Effector CD8-positive, alpha-beta T cell (primary cell): ENCODE results near the gene SYNM.

Source experiments
- DNase-seq: peaks from one replicate; lab custom pipeline; 2025; lab: John Stamatoyannopoulos, UW

Gene SYNM

DNA sequence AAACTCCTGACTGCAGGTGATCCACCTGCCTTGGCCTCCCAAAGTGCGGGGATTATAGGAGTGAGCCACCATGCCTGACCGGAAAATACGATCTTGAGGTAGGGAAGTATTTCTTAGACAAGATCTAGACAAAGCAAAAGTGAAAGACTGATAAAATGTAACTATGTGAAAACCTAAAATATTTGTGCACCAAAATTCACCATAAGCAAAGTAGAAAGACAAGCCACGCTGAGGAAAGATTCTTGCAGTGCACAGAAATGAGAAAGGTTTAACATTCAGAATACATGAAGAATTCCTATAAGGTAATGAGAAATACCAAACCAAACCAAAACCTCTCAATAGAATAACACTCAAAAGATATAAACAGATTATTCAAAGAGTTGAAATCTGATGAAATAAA is 35.7 kb downstream of the SYNM start:
- no peak for DNase-seq

DNA sequence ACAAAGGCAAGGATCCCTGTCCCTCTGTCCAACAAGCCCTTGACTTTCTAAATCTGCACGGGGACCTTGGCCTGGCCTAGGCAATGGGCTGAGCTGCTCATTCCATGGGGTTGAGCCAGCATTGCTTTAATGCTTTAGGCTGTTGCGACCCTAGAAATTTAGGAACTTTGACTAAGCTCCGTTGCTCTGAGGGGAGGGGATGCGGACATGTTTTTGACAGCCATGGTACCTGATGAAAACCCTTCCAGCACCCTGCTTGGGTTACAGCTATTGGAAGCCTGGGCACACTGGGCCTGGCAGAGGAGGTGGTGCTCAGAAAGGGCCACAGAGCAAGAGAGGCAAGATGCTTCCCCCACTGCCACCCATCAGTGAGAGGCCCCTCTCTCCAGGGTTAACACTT is 37.1 kb downstream of the SYNM start:
- no peak for DNase-seq

DNA sequence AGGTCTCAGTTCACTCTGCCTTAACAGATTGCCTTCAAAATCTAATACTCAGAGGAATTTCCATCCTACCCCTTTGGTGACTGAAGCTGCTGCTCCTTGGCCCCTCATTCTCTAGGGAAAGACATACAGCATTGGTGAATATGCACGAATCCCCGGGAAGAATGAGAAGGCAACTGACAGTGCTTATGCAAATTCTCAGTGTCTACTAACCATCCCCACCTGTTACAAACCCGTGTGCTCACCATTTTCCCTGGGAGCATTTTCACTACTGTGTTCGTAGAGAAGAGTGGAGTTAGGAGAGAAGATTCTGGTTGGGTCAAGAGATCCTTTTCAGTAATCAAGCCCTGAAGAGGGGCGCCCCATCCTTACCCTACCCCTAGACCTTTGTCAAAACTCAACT is 37.7 kb downstream of the SYNM start:
- no peak for DNase-seq

DNA sequence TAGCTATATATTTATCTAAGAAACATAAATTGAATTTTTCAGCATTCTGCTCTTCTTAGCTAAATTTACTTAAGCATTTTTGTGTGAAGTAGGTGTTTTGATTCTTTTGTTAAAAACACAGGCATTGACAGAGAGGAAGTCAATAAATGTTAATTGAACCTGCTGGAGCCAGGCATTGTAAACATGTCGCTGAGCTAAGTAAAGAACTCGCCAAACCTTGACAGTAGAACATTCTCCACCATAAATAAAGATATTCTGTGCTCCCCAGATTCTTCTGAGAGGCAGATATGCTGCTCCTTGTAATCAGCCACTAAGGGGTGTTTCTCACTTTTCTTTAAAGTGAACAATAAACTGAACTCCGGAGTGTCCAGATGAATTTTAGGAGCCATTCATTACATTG is 38.4 kb downstream of the SYNM start:
- no peak for DNase-seq

DNA sequence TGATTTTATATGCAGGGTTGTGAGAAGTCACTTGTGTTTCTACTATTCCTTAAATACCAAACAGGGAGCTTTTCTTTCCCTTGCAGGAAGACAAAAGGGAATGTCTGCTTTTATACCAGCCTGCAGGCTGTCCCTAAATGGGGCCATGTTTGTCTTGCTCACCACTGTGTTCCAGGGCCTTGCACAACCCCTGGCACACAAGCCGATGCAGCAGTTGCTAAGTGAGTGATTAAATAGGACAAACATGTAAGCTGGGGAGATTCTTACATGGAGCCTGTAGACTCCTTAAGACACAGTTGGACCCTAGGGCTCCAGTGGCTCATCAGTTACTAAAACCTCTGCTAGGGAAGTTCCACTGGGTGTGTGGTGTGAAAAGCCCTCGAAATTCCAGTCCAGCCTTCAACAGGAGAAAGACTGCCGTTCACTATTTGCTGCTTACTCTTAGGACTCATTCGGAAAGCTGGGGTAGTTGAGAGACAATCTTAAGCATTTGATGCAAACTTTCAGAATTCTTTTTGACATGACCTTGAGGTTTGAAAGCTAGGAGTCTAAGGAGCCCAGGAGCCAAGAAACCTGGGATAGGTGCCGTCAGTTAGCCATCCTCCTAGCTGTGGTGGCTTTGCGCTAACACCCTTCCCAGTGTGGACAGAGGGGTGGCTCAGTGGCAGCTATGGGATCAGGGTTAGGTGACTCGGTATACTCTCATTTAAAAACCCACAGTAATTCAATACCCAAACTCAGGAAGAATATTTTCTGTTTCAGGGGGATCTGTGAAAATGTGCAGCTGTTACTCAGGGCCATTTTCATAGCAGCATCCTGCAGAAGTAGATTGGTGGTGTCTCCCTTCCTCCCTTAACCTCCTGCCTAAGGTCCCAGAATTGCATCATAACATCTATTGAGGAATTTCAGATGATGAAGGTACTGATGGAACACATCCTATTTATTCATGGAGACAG is 39.1 kb downstream of the SYNM start:
- DNase-seq, result no peak

DNA sequence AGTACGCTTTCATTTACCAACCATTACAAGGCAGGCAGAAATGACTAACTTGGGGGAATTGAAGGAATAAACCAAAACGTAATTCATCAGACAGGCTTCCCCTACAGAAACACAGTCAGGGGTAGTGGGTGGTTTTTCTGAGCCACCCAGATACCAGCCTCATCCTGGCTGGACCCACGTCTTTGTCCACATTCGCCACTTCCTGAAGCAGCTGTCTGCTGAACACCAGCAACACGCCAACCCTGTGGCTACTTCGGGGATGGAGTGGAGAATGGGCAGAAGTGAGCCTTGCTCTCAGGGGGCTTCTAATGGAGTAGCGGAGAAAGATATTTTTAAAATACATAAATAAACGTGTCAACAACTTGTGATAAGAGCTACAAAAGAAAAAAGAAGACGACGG is 40.1 kb downstream of the SYNM start:
- no peak for DNase-seq

DNA sequence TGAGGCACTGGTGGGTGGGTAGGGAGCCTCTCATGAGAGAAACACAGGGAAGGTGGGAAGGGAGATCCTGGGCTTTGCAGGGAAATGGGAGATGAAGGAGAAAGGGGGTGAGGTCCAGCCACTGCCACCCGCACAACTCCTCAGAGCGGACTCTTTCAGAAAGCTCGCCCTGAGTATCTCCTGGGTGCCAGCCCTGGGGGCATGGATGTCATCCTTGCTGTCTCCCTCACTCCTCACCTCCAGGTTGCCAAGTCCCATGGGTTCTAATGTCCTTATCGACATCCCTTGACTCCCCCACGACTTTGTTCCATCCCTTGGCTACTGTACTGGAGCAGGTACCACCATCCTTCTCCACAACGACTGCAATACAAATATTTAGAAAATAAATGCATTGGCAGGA is 40.9 kb downstream of the SYNM start:
- DNase-seq, result no peak

DNA sequence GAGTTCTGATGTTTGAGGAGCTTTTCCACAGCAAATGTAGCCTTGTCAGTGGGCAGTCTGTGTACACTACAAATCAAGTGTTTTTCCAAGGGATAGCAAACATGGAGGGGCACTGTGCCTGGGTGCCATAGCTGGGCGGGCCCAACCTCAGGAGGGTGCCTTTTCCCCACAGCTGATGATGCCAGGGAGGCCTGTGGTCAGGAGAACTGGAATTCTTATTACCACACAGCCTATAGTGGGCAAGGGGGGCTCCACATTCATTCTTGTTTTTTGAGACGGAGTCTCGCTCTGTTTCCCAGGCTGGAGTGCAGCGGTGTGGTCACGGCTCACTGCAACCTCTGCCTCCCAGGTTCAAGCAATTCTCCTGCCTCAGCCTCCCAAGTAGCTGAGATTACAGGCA is 41.8 kb downstream of the SYNM start:
- DNase-seq, result no peak

DNA sequence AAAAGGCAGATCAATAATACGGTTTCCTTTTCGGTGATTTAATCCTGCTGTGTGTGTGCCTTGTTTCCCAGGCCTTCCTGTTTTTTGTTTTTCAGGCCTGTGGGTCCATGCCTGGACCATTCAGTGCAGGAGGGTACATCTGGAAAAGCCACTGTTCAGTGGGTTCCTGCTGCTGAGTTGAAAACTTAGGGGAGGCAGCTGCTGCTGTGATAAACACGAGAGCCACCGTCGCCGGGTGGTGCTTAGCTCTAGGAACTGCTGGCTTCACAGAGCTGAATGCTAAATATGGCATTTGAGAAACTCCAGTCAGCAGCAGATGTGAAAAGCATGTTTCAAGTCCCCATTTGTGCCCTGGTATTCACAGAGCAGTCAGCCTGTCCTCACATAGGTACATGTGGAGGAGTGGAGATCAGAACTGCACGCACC is 44.0 kb downstream of the SYNM start:
- no peak for DNase-seq

DNA sequence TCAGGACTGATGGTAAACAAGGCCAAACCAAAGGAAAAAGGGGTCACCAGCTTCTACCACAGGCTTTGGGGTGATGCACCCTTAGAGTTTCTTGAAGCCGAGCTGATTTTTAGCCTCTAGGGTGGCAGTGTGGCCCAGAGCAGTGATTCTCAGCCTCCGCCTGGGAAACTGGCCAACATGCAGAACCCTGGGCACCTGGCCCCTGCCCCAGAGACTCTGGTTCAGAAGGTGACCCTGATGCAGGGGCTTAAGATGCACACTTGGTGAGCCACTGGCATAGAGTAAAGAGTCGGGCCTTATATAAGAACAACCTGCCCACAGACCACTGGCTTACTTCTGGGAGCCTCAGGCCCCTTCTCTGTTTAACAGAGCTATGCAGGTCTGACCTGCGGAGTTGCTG is 44.5 kb downstream of the SYNM start:
- no peak for DNase-seq

DNA sequence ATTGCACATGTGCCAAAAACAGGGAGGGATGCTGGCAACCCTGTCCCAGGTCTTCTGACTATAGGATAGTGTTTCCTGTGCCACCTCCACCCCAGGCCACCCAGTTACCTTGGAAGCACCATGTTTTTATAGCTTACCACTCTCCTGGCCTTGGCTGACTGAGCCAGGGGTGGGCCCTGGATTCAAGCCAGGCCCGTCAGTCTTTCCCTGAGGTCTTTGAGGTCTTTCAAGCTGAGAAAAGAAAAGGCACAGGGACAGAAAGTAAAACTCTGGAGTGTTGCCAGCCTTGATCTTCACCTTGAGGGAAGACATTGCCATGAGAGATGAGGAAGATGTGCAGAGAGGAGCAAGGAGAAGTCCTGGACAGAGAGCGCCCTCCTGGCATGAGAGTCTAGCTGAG is 46.3 kb downstream of the SYNM start:
- DNase-seq, result no peak

DNA sequence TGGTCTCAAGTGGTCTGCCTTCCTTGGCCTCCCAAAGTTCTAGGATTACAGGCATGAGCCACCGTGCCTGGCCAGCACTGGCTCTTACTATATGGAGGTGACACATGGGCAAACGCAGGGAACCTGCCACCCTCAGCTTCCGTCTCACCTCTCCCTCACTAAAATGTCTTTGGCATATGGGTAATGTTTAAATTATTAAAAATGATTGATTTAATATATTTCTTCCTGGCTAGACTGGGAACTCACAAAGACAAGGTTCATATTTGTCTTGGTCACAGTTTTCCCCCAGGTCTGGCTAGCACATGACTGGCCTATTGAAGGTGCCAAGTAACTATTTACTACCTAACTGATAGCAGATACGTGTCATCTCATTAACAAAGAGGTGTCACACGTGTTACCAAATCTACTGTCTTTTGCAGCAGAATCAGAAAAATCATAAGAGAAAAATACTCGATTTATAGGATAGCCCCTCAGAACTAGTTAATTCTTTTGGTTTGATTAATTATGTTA is 48.2 kb downstream of the SYNM start:
- no peak for DNase-seq

DNA sequence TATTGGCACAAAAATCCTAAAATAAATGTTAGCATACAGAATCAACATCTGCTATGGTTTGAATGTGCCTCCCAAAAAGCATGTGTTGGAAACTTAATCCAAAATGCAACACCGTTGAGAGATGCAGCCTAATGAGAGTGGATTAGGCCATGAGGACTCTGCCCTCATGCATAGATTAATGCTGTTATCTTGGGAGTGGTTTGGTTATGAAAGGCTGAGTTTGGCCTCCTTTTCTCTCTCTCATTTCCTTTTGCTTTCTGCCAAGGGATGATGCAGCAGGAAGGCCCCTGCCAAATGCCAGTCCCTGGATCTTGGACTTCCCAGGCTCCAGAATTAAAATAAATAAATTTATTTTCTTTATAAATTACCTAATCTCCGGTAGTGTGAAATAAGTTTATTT is 49.4 kb downstream of the SYNM start:
- DNase-seq, result no peak

DNA sequence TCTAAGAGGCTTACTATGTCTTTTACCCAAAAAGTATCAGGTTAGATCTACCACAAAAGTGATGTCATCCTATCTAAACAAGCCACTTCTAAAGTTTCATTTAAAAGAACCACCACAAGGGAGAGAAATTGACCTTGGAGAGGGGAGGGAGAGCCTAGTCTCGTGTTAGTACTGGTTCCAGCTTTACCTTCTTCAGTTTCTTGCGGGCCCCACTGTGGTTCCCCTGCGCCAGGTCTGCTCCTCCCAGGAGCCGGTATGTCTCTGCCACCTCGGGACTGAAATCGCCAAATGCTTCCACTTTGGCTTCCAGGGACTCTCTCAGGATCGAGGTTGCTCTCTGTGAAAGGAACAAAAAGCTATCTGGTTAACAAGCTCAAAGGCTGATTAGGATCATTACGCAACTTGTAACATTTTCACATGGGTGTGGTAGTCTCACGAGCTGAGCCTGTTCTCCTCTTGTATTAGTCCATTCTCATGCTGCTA is 51.1 kb downstream of the SYNM start:
- no peak for DNase-seq

DNA sequence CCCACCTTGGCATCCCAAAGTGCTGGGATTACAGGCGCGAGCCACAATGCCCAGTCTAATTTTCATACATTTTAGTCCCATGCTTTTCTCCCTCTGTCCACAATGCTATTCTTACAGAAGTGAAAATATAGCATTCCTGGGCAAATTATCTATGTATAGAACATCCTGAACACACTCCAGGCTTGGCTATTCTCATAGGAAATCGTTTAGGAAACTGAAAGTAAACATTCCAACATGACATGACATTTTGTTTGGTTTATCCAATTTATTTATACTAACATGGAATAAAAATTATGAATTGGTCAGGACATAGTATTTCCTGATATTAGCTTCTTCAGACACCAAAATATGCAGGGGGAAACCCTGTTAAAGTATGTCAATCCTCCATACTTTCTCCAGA is 52.6 kb downstream of the SYNM start:
- DNase-seq, result no peak

DNA sequence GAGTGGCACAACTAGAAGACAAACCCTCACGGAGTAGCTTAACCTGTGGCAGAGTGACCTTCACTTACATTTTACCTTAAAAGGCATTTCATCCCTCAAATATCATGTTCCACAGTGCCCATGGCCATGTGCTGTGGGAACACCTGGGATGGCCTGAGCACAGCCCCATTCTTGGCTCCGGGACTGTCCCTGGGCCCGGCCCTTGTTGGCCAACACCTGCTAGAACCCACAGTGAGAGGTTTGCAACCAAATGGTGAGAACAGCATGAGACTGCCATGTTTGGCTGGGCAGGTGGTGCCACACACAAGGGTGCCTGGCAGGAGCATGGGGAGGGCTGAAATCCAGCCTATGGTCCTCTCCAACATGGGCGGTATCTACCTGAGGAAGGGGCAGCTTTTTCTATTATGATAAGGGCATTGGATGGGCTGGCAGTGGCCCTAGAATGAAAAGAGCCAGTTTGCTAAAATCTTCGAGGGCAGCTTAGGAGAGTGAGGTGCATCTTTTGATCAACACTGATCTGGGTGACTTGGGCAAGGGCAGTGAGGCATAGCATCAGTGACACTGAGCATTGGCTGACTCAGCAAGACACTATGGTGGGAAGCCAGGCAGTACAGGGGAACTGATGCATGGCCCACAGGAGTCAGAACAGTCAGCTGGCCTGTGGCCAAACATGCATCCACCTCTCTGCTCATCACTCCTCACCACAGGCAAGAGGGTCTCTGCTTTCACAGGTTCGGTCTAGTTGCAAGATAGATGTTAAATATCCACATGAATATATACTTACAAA is 53.9 kb downstream of the SYNM start:
- DNase-seq, result no peak

DNA sequence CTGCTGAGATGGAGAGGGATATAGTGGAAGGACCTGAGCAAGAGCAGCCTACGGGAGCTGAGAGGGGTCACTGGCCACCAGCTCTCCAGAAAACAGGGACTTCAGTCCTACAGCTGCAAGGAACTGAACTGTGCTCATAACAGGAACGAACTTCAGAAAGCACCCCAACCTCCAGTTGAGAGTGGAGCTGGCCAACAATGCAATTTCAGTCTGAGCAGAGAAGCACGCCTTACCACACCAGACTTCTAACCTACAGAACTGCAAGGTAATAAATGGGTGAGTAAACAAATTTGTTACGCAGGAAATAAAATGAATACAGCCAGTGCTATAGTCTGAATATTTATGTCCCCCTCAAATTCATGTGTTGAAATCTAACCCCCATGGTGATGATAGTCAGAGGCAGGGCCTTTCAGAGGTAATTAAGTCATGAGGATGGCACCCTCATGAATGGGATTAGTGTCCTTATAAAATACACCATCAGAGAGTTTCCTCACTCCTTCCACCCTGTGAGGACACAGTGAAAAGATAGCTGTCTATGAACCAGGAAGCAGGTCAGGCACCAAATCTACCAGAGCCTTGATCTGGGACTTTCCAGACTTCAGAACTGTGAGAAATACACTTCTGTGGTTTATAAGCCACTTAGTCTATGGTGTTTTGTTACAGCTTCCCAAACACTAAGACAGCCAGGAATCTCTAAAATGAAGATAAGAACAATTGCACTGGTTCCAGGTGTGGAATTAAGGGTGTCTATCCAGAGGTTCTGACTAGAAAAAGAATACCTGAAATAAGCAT is 58.6 kb downstream of the SYNM start:
- no peak for DNase-seq

DNA sequence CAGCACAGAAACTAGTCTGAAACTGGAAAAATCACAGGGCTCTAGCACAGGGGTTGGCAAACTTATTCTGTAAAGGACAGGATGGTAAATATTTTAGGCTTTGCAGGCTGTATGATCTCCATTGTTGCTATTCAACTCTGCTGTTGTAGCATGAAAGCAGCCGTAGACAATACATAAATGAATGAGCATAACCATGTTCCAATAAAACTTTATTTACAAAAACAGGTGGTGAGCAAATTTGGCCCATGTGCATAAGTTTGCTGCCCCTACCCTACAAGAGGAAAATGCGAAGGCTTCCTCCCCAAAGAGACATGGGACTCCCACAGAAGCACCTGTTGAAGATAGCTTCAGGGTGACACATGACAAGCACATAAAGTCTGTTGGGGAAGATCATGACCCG is 59.2 kb downstream of the SYNM start:
- DNase-seq, result no peak

DNA sequence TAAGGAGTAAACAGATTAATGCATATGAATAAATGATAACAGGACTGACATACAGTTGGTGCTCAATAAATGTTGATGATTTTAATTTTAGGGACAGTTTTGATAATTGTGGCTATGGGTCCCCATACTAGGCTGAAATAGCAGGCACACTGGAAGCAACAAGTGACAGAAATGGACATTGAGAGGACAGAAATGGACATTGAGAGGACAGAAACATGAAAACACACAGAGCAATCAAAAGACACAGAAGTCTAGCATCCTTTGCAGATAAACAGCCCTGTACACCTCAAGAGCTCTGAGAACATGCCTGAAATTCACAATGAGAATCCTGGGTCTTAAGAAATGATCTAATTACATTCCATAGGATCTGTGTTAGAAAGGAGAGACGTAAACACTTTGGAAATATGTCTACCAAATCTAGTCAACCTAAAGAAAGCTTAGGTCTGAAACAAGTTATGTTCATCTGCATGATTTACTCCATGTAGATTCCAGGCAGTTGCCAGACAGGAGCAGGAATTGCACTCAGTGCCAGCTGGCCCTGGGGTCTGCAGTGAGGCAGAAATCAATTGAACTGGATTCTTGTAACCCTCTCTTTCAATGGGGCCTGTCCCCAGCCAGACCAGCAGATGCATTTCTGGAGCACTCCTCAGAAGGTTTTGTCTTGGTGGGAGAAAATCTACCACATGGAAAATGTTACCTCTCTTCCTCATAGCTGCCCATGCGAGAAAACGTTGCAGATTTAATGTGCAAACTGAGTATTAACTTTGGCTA is 60.3 kb downstream of the SYNM start:
- no peak for DNase-seq

DNA sequence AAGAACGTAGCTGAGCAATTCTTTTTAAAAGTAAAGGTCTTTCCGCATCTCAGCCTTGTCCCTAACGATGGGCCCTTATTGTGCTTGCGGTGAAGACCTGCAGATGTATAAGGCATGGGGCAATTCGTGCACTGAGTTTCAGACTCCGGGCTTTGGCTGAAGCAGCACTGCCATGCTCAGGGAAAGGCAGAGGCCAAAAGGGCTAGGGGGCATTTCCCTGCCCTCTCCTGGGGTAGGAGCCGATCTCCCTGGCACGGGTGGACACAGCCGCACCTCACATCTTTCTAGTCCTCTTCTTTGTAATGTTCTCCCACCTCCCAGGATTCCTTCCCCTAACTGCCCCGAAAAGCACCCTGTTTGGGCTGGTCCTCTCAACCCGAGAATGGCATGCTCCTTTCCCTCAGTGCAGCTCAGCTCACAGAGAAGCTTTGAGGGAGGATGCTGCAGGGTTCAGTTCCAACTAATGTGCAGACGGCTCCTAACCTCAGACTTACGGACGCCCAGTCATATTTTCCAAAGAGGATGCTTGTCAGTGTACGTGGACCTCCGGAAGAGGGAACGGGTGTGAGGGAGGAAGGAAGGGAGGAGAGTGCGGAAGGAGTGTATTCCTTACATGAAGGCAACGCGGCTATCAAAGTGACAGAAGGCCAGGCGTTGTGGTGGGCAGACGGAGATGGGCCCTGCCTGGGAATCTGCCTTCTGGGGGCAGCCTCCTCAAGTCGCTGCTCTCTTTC is 61.2 kb downstream of the SYNM start:
- no peak for DNase-seq

DNA sequence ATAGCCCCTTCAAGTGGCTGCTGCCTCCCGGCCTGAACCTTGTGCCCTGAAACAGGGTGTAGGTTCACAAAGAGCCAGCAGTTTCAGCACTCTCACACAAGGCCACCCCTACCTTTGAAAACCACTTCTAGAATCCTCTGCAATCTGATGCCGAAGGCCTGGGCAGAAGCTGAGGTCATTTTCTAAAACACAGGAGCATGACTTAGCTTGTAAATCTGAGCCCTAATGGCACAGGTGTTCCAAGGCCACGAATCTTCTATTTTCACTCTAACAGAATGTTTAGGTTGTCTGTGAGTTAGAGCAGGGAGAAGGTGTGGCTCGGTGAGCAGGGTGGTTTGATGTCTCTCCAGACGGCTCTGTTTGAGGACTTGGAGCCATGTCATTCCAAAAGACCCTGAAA is 62.3 kb downstream of the SYNM start:
- no peak for DNase-seq
